NT2/D1 (cell line): ENCODE measurements around the gene TINCR.
"Not testable (repeated sequence)": the region's sequence is repeated elsewhere in the genome, so short reads cannot be mapped to it uniquely, and the experiment has no call there.

ENCODE experiments used
- DNase-seq: peaks from one replicate; pipeline ENCODE4 v3.0.0-alpha.2; 2011; ENCODE audit warnings: low read depth, low spot score
- H3K27me3 ChIP-seq: 2 replicates; pipeline ENCODE4 v1.6.0; 2011; ENCODE audit warnings: mild to moderate bottlenecking; ENCODE audit not compliant: insufficient read length, insufficient read depth
- H3K36me3 ChIP-seq: 2 replicates; pipeline ENCODE4 v1.6.1; 2011; ENCODE audit warnings: mild to moderate bottlenecking, low read length, mixed read lengths; ENCODE audit not compliant: insufficient read depth, insufficient read length
- H3K4me1 ChIP-seq: 2 replicates; pipeline ENCODE4 v1.5.1; 2011; ENCODE audit not compliant: insufficient read depth, insufficient read length
- H3K4me3 ChIP-seq: 2 replicates; pipeline ENCODE4 v1.5.1; 2011; ENCODE audit warnings: low read depth; ENCODE audit not compliant: insufficient read length
- H3K9ac ChIP-seq: 2 replicates; pipeline ENCODE4 v1.6.0; 2011; ENCODE audit warnings: low read depth; ENCODE audit not compliant: insufficient read length
- H3K9me3 ChIP-seq: 2 replicates; pipeline ENCODE4 v1.5.1; 2011; ENCODE audit warnings: mild to moderate bottlenecking, low read length; ENCODE audit not compliant: insufficient read depth
- SUZ12 ChIP-seq: IDR thresholded peaks from 2 replicates; pipeline ENCODE4 v1.6.1; 2011; ENCODE audit not compliant: insufficient read length, insufficient read depth; ENCODE audit errors: extremely low read depth
- YY1 ChIP-seq: IDR thresholded peaks from 2 replicates; pipeline ENCODE4 v1.6.1; 2011; ENCODE audit not compliant: insufficient read length, insufficient read depth
- ZNF274 ChIP-seq: IDR thresholded peaks from 2 replicates; pipeline ENCODE4 v1.6.1; 2011; ENCODE audit warnings: mild to moderate bottlenecking, low read depth, low read length

The TINCR gene

DNA sequence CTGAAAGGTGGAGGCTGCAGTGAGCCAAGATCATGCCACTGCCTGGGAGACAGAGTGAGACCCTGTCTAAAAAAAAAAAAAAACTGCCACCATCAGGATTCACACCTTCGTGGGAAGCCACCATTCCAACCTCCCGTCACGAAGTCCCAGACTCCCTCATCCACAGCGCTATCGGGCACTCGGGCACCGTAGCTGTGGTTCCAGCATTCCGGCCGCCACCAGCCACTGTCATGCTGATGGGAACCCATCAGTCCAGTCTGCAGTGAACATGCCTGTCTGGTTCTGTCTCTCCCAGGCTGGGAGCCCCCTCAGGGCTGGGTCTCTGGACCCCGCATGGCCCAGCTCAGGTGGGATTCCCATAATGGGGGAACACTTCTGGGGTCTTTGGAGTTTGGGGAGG is 27.5 kb downstream of the TINCR start:
- no peak overlapping the region for H3K4me3 ChIP-seq
- no peak for DNase-seq
- H3K4me1 ChIP-seq: peaks cover 12% of the 10 kb centered on the region
- H3K36me3 ChIP-seq: no peaks in the 10 kb centered on the region
- H3K9ac ChIP-seq: no peak overlapping the region
- TF ChIP-seq YY1 (no peak), ZNF274 (no peak), SUZ12 (no peak)
- peaks cover 2% of the 10 kb centered on the region; the same call in 1 of the 2 replicates for H3K9me3 ChIP-seq
- H3K27me3 ChIP-seq: no peaks in the 10 kb centered on the region

DNA sequence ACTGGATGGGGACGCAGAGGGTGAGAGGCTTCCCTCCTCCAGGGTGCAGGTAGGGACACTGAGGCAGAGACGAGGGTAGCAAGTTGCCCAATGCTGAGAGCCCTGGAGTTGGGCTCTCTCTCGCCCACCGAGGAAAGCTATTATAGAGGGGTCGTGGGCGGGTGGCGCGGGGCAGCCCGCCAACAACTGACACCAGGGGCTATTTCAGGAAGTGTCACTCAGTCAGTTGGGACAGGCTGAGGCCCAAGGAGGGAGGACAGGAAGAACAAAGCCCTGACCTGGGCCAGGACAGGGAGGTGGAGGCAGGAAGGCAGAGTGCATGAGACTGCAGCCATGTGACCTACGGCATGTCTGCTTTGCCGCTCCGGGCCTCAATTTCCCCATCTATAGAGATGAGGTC is 29.9 kb downstream of the TINCR start:
- no peak overlapping the region for H3K4me3 ChIP-seq
- H3K36me3 ChIP-seq: no peaks in the 10 kb centered on the region
- H3K9ac ChIP-seq: peak overlapping the region; percentile 57
- no peaks in the 10 kb centered on the region for H3K27me3 ChIP-seq
- DNase-seq: no peak
- H3K4me1 ChIP-seq: peaks cover 12% of the 10 kb centered on the region
- peaks cover 22% of the 10 kb centered on the region; the same call in 1 of the 2 replicates for H3K9me3 ChIP-seq
- TF ChIP-seq ZNF274 (no peak), YY1 (no peak), SUZ12 (no peak)

DNA sequence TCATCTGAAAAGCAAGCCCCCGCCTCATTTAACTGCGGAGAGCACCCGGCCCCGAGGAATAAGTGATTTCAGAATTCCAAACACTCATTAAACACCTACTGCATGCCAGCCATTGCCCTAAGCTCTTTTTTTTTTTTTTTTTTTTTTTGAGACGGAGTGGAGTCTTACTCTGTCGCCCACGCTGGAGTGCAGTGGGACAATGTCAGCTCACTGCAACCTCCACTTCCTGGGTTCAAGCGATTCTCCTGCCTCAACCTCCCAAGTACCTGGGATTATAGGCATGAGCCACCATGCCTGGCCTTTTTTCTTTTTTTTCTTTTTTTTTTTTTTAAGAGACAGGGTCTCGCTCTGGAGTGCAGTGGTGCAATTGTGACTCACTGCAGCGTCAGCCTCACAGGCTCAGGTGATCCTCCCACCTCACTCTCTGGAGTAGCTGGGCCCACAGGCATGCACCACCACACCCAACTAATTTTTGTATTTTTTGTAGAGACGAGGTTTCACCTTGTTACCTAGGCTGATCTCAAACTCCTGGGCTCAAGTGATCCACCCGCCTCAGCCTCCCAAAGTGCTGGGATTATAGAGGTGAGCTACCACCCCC is 30.7 kb downstream of the TINCR start:
- H3K36me3 ChIP-seq, DNase-seq, H3K27me3 ChIP-seq: not testable (repeated sequence)
- peak overlapping the region; percentile 19 for H3K4me3 ChIP-seq
- H3K4me1 ChIP-seq: peaks cover 12% of the 10 kb centered on the region
- H3K9ac ChIP-seq: peak overlapping the region; percentile 46
- H3K9me3 ChIP-seq: peaks cover 22% of the 10 kb centered on the region; the same call in 1 of the 2 replicates

DNA sequence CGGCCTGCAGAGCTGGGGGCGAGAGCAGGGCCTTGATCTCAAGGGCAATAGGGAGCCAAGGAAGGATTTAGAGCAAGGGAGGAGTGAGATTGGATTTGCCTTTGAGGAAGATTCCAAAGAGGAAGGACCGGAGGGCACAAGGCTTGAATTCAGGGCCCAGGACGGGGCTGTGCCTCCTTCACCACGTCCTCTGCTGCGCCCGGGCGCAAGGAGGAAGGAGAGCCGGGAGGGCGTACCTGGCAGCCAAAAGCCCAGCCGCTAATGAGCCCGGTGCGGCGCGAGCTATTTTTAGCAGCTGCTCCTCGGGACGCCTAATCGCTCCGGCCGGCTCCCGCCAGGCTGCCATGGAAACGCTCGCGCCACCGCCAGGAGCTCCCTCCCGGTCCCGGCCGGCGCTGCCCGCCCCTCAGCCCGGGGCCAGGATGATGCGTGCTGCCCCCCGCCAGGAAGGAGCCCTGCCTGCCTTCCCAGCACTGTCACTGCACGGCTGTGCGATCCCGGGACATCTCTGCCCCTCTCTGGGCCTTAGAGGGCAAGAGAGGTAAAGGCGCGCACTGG is 31.3 kb downstream of the TINCR start:
- peak; percentile 90 for DNase-seq
- TF ChIP-seq SUZ12 (no peak), YY1 (no peak), ZNF274 (no peak)
- peaks cover 22% of the 10 kb centered on the region; the same call in 1 of the 2 replicates for H3K9me3 ChIP-seq
- no peaks in the 10 kb centered on the region for H3K36me3 ChIP-seq
- peaks cover 12% of the 10 kb centered on the region for H3K4me1 ChIP-seq
- H3K27me3 ChIP-seq: no peaks in the 10 kb centered on the region
- peak overlapping the region; percentile 19 for H3K4me3 ChIP-seq
- peak overlapping the region; percentile 73 for H3K9ac ChIP-seq

DNA sequence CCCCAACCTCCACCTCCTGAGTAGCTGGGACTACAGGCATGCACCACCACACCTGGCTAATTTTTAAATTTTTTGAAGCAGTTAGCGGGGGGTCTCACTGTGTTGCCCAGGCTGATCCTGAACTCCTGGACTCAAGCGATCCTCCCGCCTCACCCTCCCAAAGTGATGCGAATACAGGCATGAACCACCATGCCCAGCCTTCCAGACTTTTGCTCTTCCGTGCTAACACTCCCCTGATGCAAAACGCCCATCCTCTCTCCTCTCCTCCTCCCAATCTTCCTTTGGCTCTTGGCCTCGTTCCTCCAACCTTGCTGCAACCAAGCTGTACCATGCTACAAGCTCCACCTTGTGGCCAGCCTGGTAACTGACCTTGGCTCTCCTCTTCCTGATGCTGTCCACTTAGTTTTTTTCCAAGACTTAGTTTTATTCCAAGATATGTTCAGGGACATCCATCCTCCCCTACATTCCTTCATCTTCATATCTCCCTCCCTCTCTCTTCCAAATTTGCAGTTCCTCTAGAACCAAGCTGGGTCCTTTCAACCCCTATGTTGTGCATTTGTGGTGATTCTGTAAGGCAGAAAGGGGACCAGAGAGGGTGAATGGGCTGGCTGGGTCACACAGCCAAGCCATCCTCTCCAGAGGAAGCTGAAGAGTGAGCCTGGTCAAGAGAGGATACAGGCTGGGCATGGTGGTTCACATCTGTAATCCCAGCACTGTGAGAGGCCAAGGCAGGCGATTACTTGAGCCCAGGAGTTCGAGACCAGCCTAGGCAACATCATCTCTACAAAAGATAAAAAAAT is 32.8 kb downstream of the TINCR start:
- no peak for TF ChIP-seq SUZ12
- no peak for TF ChIP-seq YY1
- Histone ChIP-seq H3K9ac (no peak overlapping the region), H3K36me3 (no peaks in the 10 kb centered on the region), H3K9me3 (peaks cover 22% of the 10 kb centered on the region; the same call in 1 of the 2 replicates), H3K4me1 (peaks cover 12% of the 10 kb centered on the region), H3K27me3 (no peaks in the 10 kb centered on the region), H3K4me3 (no peak overlapping the region)
- peak; percentile 60 for DNase-seq

DNA sequence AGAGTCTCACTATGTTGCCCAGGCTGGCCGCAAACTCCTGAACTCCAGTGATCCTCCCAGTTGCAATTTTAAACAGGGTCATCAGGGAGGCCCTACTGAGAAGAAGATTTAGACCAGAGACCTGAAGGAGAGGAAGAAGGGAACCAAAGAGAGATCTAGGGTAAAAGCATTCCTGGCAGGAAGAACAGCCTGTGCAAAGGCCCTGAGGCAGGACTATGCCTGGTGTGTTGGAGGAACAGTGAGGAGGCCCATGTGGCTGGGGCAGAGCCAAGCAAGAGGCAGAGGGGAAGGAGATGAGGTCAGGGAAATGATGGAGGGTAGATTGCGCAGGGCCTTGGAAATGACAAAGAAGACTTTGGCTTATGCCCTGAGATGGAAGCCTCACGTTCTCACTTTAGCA is 34.5 kb downstream of the TINCR start:
- Histone ChIP-seq H3K4me3 (no peak overlapping the region), H3K9me3 (peaks cover 22% of the 10 kb centered on the region; the same call in 1 of the 2 replicates), H3K9ac (no peak overlapping the region), H3K4me1 (peaks cover 7% of the 10 kb centered on the region), H3K36me3 (no peaks in the 10 kb centered on the region), H3K27me3 (no peaks in the 10 kb centered on the region)
- TF ChIP-seq YY1 (no peak), ZNF274 (no peak), SUZ12 (no peak)
- DNase-seq: no peak

DNA sequence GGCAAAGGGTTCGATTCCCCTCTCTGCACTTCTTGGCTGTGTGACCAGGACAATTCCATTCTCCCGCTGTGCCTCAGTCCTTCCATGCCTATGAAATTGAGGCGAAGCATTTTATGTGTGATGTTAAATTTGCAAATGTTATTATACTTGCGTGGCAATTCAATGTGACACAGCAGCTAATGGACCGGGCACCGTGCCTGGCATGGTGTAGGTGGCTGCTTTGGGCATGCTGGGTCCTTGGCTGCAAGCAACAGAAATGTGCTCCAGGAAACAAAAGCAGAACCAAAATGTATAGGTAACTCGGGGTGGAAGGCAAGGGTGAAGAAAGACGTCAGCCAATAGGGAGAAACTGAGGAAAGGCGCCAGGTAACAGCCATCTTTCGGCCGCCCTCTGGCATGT is 37.1 kb downstream of the TINCR start:
- H3K9me3 ChIP-seq: peaks cover 22% of the 10 kb centered on the region; the same call in 1 of the 2 replicates
- DNase-seq: no peak
- peaks cover 3% of the 10 kb centered on the region for H3K4me1 ChIP-seq
- H3K27me3 ChIP-seq: no peaks in the 10 kb centered on the region
- no peak overlapping the region for H3K4me3 ChIP-seq
- TF ChIP-seq YY1 (no peak), SUZ12 (no peak), ZNF274 (no peak)
- no peak overlapping the region for H3K9ac ChIP-seq
- no peaks in the 10 kb centered on the region for H3K36me3 ChIP-seq
